HepG2 (cell line): Measurements from ENCODE around the gene PRR29. TPM values are rescaled to one million over a fixed set of nuclear protein-coding genes. Genes with fewer than 3 reads are reported as not detected.

Source experiments
- ASH2L ChIP-seq: fragments of 300-600, 200-600 bp; sonication (generic); IDR thresholded peaks from 2 replicates; pipeline ENCODE4 v1.7.0; 2017; ENCODE audit warnings: low read depth, mild to moderate bottlenecking, moderate library complexity, mixed read lengths, low read length; ENCODE audit not compliant: insufficient read length
- BRD4 ChIP-seq: sonication (generic); formaldehyde crosslinking; IDR thresholded peaks from 2 replicates; pipeline ENCODE4 v1.4.0; 2020; ENCODE audit warnings: missing genetic modification reagents
- CC2D1A ChIP-seq: sonication (generic); formaldehyde crosslinking; IDR thresholded peaks from 2 replicates; pipeline ENCODE4 v1.8.1; 2023; ENCODE audit warnings: mild to moderate bottlenecking, missing genetic modification reagents
- CCDC6 ChIP-seq: sonication (generic); formaldehyde crosslinking; IDR thresholded peaks from 2 replicates; pipeline ENCODE4 v1.8.1; 2022; ENCODE audit warnings: mild to moderate bottlenecking, missing genetic modification reagents, moderate library complexity
- GABPA ChIP-seq, 2 experiments: IDR thresholded peaks; 2 replicates each; pipeline ENCODE4 v1.6.1; 2011 to 2016; ENCODE audit warnings: low read depth in 2 of 2, low read length in 1 of 2, missing biosample characterization in 1 of 2, missing genetic modification characterization in 1 of 2
- GFI1 ChIP-seq: sonication (generic); formaldehyde crosslinking; IDR thresholded peaks from 2 replicates; pipeline ENCODE4 v1.5.0; 2020; ENCODE audit warnings: missing genetic modification reagents, mild to moderate bottlenecking, borderline replicate concordance
- ISL2 ChIP-seq: sonication (generic); formaldehyde crosslinking; IDR thresholded peaks from 2 replicates; pipeline ENCODE4 v1.5.0; 2020; ENCODE audit warnings: missing genetic modification reagents
- KLF16 ChIP-seq, 2 experiments: sonication (generic) in 1 of 2; formaldehyde crosslinking in 1 of 2; IDR thresholded peaks; 2 replicates each; pipeline versions ENCODE4 v1.6.1 to v1.8.0; 2016 to 2023; ENCODE audit warnings: missing genetic modification reagents in 2 of 2, missing compliant biosample characterization in 1 of 2
- NPAS2 ChIP-seq: sonication (generic); formaldehyde crosslinking; IDR thresholded peaks from 2 replicates; pipeline ENCODE4 v1.8.0; 2022; ENCODE audit warnings: mild to moderate bottlenecking, missing genetic modification reagents, borderline replicate concordance
- PAX8 ChIP-seq: sonication (generic); formaldehyde crosslinking; IDR thresholded peaks from 2 replicates; pipeline ENCODE4 v1.8.0; 2022; ENCODE audit warnings: mild to moderate bottlenecking, missing genetic modification reagents, borderline replicate concordance
- RCOR2 ChIP-seq: IDR thresholded peaks from 2 replicates; pipeline ENCODE4 v1.6.1; 2016; ENCODE audit warnings: missing biosample characterization, missing genetic modification reagents
- SP140L ChIP-seq: sonication (generic); formaldehyde crosslinking; IDR thresholded peaks from 2 replicates; pipeline ENCODE4 v1.4.0; 2020; ENCODE audit warnings: missing genetic modification reagents, borderline replicate concordance
- STAG1 ChIP-seq: sonication (generic); formaldehyde crosslinking; IDR thresholded peaks from 2 replicates; pipeline ENCODE4 v1.4.0; 2020; ENCODE audit warnings: missing genetic modification reagents
- ZFX ChIP-seq: sonication (generic); formaldehyde crosslinking; IDR thresholded peaks from 2 replicates; pipeline ENCODE4 v1.4.0; 2020; ENCODE audit warnings: mild to moderate bottlenecking, low read depth, missing genetic modification reagents, moderate library complexity
- ZNF234 ChIP-seq: sonication (generic); formaldehyde crosslinking; conservative IDR thresholded peaks from 2 replicates; pipeline ENCODE4 v1.5.1; 2020; ENCODE audit warnings: mild to moderate bottlenecking, missing genetic modification reagents
- ZNF251 ChIP-seq: sonication (generic); formaldehyde crosslinking; IDR thresholded peaks from 2 replicates; pipeline ENCODE4 v1.9.0; 2021; ENCODE audit warnings: mild to moderate bottlenecking, missing genetic modification reagents
- ZNF256 ChIP-seq: sonication (generic); formaldehyde crosslinking; conservative IDR thresholded peaks from 2 replicates; pipeline ENCODE4 v1.4.0; 2020; ENCODE audit warnings: missing genetic modification reagents
- ZNF3 ChIP-seq: IDR thresholded peaks from 2 replicates; pipeline ENCODE4 v1.7.0; 2017; ENCODE audit warnings: inconsistent platforms
- ZNF335 ChIP-seq: sonication (generic); formaldehyde crosslinking; IDR thresholded peaks from 2 replicates; pipeline ENCODE4 v1.4.0; 2020; ENCODE audit warnings: missing genetic modification reagents
- ZNF567 ChIP-seq: sonication (generic); formaldehyde crosslinking; IDR thresholded peaks from 2 replicates; pipeline ENCODE4 v1.8.1; 2023; ENCODE audit warnings: mild to moderate bottlenecking, missing genetic modification reagents, borderline replicate concordance
- ZNF883 ChIP-seq: sonication (generic); formaldehyde crosslinking; IDR thresholded peaks from 2 replicates; pipeline ENCODE4 v1.5.1; 2020; ENCODE audit warnings: mild to moderate bottlenecking, missing genetic modification reagents; ENCODE audit errors: not compliant biosample characterization
- polyA plus RNA-seq, 8 experiments: library from polyadenylated mRNA; depleted of rRNA in 3 of 8; stranded (reverse) in 7 of 8; unstranded in 1 of 8; fragments of >200 nt; fragmentation: Illumina TruSeq in 4 of 8; extraction: Trizol in 4 of 8; gene quantifications; 2 replicates each; pipeline versions ENCODE4 v1.2.1 to v1.2.3, GENCODE V29; 2011 to 2016; ENCODE audit warnings: low read depth in 4 of 8, missing spikeins in 1 of 8, mixed read lengths in 1 of 8; ENCODE audit not compliant: insufficient read depth in 1 of 8
- total RNA-seq, 5 experiments: library from RNA; depleted of rRNA; stranded (reverse); fragments of >200 nt; fragmentation: Illumina TruSeq; extraction: Trizol; gene quantifications; 2 replicates each; pipeline ENCODE4 v1.2.3, GENCODE V29; 2016; ENCODE audit warnings: low read depth in 1 of 5
- TF ChIP-seq, protein P1 (sequence below): sonication (generic); formaldehyde crosslinking; IDR thresholded peaks from 2 replicates; pipeline ENCODE4 v1.4.0; 2020; ENCODE audit warnings: low read depth, mild to moderate bottlenecking, missing genetic modification reagents
- TF ChIP-seq, protein P2 (sequence below): sonication (generic); formaldehyde crosslinking; IDR thresholded peaks from 2 replicates; pipeline ENCODE4 v1.4.0; 2020; ENCODE audit warnings: missing genetic modification reagents
- TF ChIP-seq, protein P3 (sequence below): sonication (generic); formaldehyde crosslinking; IDR thresholded peaks from 2 replicates; pipeline ENCODE4 v1.4.0; 2020; ENCODE audit warnings: missing genetic modification reagents
- TF ChIP-seq, protein P4 (sequence below): IDR thresholded peaks from 2 replicates; pipeline ENCODE4 v1.6.1; 2016
- TF ChIP-seq, protein P5 (sequence below): sonication (generic); formaldehyde crosslinking; IDR thresholded peaks from 2 replicates; pipeline ENCODE4 v1.5.0; 2020; ENCODE audit warnings: mild to moderate bottlenecking, missing genetic modification reagents

PRR29 gene
- total and polyA plus RNA-seq, 2 of the 13 experiments (the other 11 are each of a cell fraction or from before 2014, with no cell fraction given) = 0.07 to 0.20 TPM

DNA sequence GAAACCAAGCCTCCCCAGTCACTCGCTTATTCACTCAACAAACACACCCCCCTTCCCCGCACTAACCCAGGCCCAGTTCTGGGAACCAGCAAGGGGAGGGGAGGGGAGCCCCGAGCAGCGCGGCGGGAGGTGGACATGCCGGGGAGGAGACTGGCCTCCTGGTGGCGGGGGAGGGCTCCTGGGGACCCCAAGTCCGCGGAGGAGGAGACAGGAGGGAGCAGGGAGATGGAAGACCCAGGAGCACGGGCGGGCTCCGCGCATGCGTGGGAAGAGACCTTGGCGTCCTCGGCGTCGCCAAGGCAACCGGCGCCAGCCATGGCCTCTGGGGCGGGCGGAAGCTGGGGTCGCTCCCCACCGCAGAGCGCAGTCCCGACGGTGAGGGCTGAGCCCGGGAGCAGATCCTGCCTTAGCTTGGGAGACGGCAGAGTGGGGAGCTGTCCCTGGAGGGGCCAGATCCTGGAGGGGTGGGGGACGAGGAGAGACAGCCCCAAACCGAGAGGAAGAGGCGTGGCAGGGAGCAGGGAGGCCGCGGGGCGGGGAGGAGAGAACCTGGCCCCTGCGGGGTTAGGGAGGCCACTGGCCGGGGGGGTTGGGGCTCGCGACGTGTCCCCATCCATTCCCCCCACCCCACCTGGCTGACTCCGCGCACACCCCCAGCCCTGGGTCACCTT, at the start of gene PRR29 (continued):
- TF ChIP-seq CCDC6 = no peak
- TF ChIP-seq BRD4 (CRISPR knock-in tag) = no peak
- no peak for TF ChIP-seq RCOR2
- TF ChIP-seq ISL2 (CRISPR knock-in tag) = no peak
- no peak for TF ChIP-seq KLF16 (CRISPR knock-in tag; IDR thresholded peaks at IDR 0.05)
- 0 out of 2 replicates have a peak, but pooled peaks have one; percentile 34 for TF ChIP-seq ZNF335
- TF ChIP-seq NPAS2 (CRISPR knock-in tag) = no peak
- no peak for TF ChIP-seq ASH2L
- TF ChIP-seq ZNF883 (CRISPR knock-in tag) = no peak
- TF ChIP-seq PAX8 (CRISPR knock-in tag) = no peak; the same call in 1 of the 2 replicates
- TF ChIP-seq GFI1 (CRISPR knock-in tag) = no peak
- TF ChIP-seq STAG1 (CRISPR knock-in tag) = no peak
- TF ChIP-seq, protein P1, sequence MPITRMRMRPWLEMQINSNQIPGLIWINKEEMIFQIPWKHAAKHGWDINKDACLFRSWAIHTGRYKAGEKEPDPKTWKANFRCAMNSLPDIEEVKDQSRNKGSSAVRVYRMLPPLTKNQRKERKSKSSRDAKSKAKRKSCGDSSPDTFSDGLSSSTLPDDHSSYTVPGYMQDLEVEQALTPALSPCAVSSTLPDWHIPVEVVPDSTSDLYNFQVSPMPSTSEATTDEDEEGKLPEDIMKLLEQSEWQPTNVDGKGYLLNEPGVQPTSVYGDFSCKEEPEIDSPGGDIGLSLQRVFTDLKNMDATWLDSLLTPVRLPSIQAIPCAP (CRISPR knock-in tag) = no peak
- TF ChIP-seq, protein P2, sequence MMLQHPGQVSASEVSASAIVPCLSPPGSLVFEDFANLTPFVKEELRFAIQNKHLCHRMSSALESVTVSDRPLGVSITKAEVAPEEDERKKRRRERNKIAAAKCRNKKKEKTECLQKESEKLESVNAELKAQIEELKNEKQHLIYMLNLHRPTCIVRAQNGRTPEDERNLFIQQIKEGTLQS = no peak
- no peak for TF ChIP-seq SP140L (CRISPR knock-in tag)
- no peak for TF ChIP-seq ZNF251
- TF ChIP-seq ZNF3 = peak; percentile 99
- TF ChIP-seq CC2D1A (CRISPR knock-in tag) = no peak
- no peak for TF ChIP-seq ZNF234 (CRISPR knock-in tag)
- TF ChIP-seq, protein P3, sequence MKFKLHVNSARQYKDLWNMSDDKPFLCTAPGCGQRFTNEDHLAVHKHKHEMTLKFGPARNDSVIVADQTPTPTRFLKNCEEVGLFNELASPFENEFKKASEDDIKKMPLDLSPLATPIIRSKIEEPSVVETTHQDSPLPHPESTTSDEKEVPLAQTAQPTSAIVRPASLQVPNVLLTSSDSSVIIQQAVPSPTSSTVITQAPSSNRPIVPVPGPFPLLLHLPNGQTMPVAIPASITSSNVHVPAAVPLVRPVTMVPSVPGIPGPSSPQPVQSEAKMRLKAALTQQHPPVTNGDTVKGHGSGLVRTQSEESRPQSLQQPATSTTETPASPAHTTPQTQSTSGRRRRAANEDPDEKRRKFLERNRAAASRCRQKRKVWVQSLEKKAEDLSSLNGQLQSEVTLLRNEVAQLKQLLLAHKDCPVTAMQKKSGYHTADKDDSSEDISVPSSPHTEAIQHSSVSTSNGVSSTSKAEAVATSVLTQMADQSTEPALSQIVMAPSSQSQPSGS = 0 out of 2 replicates have a peak, but pooled peaks have one; percentile 42
- TF ChIP-seq ZNF567 = no peak
- no peak for TF ChIP-seq GABPA (IDR thresholded peaks at IDR 0.05; ENCODE audit: low read depth, low read length)
- TF ChIP-seq GABPA (CRISPR knock-in tag; IDR thresholded peaks at IDR 0.05; ENCODE audit: low read depth) = no peak
- TF ChIP-seq, protein P4, sequence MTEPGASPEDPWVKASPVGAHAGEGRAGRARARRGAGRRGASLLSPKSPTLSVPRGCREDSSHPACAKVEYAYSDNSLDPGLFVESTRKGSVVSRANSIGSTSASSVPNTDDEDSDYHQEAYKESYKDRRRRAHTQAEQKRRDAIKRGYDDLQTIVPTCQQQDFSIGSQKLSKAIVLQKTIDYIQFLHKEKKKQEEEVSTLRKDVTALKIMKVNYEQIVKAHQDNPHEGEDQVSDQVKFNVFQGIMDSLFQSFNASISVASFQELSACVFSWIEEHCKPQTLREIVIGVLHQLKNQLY (CRISPR knock-in tag) = no peak
- TF ChIP-seq, protein P5, sequence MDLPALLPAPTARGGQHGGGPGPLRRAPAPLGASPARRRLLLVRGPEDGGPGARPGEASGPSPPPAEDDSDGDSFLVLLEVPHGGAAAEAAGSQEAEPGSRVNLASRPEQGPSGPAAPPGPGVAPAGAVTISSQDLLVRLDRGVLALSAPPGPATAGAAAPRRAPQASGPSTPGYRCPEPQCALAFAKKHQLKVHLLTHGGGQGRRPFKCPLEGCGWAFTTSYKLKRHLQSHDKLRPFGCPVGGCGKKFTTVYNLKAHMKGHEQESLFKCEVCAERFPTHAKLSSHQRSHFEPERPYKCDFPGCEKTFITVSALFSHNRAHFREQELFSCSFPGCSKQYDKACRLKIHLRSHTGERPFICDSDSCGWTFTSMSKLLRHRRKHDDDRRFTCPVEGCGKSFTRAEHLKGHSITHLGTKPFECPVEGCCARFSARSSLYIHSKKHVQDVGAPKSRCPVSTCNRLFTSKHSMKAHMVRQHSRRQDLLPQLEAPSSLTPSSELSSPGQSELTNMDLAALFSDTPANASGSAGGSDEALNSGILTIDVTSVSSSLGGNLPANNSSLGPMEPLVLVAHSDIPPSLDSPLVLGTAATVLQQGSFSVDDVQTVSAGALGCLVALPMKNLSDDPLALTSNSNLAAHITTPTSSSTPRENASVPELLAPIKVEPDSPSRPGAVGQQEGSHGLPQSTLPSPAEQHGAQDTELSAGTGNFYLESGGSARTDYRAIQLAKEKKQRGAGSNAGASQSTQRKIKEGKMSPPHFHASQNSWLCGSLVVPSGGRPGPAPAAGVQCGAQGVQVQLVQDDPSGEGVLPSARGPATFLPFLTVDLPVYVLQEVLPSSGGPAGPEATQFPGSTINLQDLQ (CRISPR knock-in tag) = no peak
- peak; percentile 58; the same call in 1 of the 2 replicates for TF ChIP-seq ZFX
- TF ChIP-seq ZNF256 = no peak
